NAMALWA (cell line): ENCODE data around the gene RYR2.

Source experiments
- DNase-seq: peaks from one replicate; pipeline ENCODE4 v3.0.0-alpha.2; 2015; ENCODE audit warnings: low spot score

RYR2 gene

DNA sequence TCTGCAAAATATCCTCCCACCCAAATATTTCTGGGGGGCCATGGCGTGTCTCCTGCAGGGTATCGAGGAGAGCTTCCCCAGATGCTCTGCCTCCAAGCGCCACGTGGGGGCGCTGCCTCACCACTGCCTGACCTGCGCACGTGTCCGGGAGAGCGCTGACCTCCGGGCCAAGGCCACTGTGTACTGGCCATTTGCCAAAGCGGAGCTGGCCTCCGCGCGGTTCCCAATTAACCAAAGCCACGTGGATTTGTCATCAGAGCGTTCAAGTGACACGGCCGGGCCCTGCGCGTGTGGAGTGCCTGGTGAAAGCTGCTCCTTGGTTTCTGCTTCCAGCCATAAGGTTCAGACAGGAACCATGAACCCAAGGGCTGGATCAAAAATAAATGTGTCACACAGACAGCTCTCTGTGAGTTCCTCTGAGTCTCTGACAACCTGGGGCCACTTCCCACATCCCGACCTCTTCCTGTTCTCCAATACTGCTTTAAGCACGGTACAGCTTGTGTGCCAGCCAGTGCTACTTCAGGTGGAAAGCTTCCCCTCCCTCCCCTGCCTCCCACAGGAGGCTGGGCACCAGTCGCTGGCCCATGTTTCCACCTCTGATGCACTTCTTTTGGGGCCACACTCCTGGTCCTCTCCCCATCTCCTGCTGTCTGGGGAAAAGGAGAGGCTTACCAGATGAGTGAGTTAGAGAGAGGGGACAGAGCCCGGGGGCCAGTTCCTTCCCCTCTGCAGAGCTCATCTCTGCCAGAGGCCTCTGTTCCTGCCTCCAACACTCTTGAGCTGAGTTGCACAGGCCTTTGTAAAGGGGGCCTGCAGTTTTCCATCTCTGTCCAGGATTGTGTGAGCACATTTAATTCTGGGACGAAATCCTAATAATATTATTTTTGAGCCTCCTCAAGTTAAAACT, 822.6 kb downstream of the RYR2 start:
- peak; percentile 6 for DNase-seq

DNA sequence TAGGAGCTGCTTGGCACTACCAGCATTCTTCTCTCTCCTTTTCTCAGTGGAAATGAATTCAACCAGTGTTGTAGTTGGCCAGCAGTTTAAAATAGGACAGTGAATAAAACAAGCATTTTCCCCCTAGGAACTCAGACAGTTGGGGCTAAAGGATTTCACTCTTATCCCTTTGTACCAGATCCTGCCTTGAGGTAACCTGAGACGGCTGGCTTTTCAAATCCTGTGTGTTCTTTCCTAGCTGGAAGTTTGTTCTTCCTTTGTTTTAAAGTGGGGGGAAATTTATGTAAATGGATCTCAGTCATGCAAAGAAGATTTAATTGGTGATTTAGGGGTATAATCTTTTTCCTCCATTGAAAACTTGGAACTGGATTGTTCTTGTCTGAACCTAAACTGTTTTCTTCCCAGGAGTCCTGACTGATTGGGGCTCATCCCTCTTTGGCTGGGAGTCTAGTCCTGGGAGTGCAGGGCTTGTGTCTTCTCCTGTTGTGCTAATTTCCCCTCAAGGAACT, 825.5 kb downstream of the RYR2 start:
- no peak for DNase-seq

DNA sequence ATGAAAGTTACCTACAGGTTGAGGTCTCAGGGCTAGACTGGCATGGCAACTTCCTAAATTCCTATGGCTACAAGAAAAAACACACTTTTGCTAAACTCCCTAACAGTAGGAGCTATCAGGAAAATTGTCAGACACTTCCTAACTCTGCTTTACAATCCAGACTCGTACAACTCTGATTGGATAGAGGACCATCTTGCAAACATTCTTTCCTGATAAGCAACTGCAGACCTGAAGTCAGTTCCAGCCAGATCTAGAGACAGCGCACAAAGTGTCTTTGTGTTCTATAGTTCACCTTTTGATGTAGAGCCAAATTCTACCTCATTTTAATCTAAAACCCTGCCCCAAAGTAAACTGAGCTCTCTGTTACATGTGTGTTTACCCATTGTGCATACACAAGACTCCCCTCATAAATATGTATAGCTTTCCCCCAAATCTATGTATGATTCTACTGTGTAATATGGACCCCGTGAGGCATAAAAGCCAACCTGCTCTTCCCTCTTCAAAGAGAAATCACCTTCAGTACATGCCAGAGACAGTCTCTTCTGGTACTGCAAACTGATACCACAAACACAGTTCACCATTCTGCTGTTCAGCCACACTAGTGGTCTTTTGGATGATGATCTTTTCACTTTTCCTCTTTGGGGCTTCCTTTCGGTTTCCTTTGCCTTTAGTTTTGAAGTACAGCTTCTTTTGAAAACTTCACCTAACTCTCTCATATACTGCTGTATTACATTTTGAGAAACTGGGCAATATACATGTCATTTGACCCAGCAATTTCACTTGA, 827.0 kb downstream of the RYR2 start:
- no peak for DNase-seq

DNA sequence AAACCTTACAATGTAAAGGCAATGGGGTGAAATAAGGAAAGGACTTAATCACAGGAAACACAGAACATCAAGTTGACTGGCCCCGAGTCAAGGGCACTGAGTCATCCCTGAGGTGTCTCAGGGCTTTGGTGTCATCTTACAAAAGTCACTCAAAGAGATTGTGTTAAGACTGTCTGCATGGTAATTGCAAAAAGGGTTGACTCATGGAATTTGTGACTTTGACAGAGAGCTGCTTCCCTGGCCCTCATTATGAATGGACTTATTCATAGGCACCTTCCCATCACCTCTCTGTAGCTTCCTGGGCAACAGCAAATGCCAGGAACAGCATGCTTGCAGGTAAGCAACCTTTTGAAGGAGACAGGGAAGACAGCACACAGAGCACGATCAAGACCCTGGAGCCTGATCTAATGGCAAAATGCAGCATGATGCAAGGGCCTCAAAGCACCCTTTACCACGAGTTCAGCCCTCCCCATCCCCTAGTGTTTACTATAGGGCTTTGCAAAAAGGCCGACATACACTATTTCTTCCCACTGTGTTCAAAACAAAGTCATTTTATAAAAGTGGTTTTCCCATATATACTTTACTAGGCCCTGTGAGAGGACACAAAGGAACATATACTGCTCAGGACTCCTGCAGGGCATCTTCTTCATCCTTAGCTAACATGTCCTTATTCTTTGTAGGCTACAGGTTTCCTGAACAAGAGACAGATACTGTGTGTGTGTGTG, 831.7 kb downstream of the RYR2 start:
- no peak for DNase-seq

DNA sequence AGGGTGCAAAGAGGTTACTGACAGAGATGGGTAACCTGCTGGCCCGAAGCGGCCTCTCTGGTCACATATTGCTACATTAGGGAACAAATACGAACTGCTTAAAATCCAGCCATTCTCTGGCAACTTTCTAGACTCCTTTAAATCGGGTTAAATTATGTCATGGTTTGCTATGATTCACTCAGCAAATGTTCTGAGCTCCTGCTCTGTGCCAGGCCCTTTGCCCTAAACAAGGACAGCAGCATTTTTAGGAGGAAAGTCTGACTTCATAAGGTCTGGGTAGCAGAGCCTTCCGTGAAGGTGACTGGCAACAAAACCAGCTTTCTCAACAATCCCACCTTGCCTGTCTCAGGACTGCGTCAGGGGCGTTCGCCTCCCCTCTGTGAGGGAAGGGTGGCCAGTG, 833.3 kb downstream of the RYR2 start:
- DNase-seq, result no peak

DNA sequence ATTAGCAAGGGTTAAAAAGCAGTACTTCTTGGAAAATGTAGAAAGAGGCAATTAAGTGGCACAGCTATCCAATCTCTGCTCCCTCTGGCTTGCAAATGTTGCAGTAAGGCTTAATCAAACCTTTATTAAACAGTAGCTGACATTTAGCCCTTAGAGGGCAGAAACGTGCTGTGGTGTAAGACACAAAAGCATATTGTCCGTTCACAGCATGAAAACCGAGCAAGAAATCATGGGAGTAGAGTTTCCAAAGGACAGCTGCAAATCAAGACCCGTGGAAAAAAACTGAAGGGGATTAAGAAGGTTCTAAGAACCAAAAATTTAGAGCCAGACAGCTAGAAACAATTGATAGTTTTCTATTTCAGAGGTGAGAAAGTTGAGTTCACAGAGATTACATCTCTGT, 835.6 kb downstream of the RYR2 start:
- DNase-seq, result no peak

DNA sequence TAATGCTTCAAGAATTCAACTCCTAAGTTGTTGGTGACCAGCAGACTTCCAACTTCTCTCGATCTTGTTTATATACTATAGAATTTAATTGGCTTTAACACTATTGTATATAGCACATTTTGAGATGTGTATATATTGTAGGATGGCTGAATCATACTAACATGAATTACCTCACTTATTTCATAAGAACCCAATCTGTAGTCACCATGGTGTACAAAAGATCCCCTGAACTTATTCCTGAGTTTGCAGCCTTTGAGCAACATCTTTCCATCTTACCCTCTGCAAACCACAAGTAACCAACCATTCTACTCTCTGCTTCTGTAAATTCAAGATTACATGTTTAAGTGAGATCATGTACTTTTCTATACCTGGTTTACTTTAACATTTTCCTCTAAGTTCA, 836.4 kb downstream of the RYR2 start:
- no peak for DNase-seq

DNA sequence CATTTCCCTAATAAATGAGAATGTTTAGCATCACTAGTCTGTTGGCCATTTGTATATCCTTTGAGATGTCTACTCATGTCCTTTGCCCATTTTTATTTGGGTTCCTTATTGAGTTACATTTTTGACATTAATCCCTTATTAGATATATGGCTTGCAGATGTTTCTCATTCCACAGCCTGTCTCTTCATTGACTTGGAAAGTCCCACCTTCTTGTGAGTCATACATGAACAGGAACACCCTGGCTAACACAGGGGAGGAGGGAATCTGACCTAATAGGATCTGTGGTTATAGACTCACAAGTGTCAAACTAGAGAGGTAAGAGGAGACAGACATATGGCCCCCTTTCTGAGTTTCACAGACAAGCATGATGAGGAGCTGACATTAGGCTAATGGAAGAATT, 837.2 kb downstream of the RYR2 start:
- no peak for DNase-seq
